ENCODE data around the gene PDHA2. TPM values are rescaled to one million over a fixed set of nuclear protein-coding genes. Genes with fewer than 3 reads are reported as not detected.

PDHA2 gene
- total and polyA plus RNA-seq, 2 of the 8 experiments (the other 6 are each of a cell fraction or from before 2014, with no cell fraction given): not detected

DNA sequence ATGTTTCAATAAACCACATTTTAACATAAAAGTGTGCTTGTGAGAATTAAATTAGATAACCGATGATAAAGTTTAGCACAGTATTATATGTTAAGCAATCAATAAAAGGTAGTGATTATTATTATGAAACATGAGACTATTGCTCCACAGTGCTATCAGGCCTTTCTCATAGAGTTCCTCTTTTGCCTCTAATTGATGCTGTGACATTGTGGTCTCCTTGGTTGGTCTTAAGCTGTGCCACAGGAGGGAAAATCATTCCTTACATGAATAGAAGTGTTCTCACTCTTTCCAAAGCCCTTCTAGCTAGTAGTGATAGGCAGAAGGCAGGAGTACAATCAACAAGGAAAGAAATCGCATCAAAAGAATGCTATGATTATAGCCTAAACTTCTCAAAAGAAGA is 9.2 kb upstream of the PDHA2 start:
- 98% methylated on average over 2 of the region's 2 CpGs; no CpG with 5 or more reads in 1 of the 2 experiments for WGBS, 2 experiments (ENCODE audit: extremely low coverage in 1 of 2, insufficient coverage in 1 of 2, insufficient read length in 1 of 2, insufficient replicate concordance in 2 of 2, low coverage in 1 of 2, low lambda C conversion rate in 2 of 2, missing lambda C conversion rate in 1 of 2)
- H3K4me1 ChIP-seq (replicated peaks in 1 of 4; ENCODE audit: control insufficient read depth in 3 of 4, insufficient read depth in 4 of 4, low read length in 3 of 4): no peaks in the 10 kb centered on the region
- POLR2A ChIA-PET (ENCODE audit: partially characterized antibody): no interaction called here
- H3K4me2 ChIP-seq (ENCODE audit: insufficient read depth in 1 of 2, low read depth in 2 of 2, low read length in 2 of 2): no peak overlapping the region
- H3K9me3 ChIP-seq (ENCODE audit: insufficient read depth in 2 of 2, low read depth in 1 of 2, low read length in 1 of 2): no peaks in the 10 kb centered on the region
- no peak overlapping the region for H2BK20ac ChIP-seq (ENCODE audit: low read length)
- H3K14ac ChIP-seq (ENCODE audit: insufficient read length): no peak overlapping the region
- H4K5ac ChIP-seq (ENCODE audit: insufficient read length, low read depth, low read length): no peak overlapping the region
- H2AFZ ChIP-seq (ENCODE audit: low read length): no peak overlapping the region
- no peaks in the 10 kb centered on the region for H4K20me1 ChIP-seq (replicated peaks in 1 of 2; ENCODE audit: control insufficient read depth in 1 of 2, insufficient read depth in 2 of 2, low read length in 2 of 2)
- no peak overlapping the region for H2BK12ac ChIP-seq (ENCODE audit: low read depth, low read length)
- H2AK5ac ChIP-seq (ENCODE audit: low read depth, low read length): no peak overlapping the region
- H3K27me3 ChIP-seq (replicated peaks in 1 of 4; ENCODE audit: control insufficient read depth in 3 of 4, extremely low read depth in 1 of 4, insufficient read depth in 3 of 4, low read length in 3 of 4): no peaks in the 10 kb centered on the region
- DNase-seq (ENCODE audit: low read depth in 1 of 2, low spot score in 2 of 2): no peak
- no peaks in the 10 kb centered on the region for H3K36me3 ChIP-seq (ENCODE audit: control insufficient read depth in 2 of 4, insufficient read depth in 4 of 4, low read length in 3 of 4)
- no peak overlapping the region for H3K9ac ChIP-seq (replicated peaks in 1 of 4; ENCODE audit: extremely low read depth in 1 of 4, low read depth in 3 of 4, low read length in 3 of 4)
- no peak overlapping the region for H3K4me3 ChIP-seq (ENCODE audit: extremely low read depth in 1 of 4, insufficient read depth in 2 of 4, low read depth in 3 of 4, low read length in 4 of 4)
- no peak overlapping the region for H3K23ac ChIP-seq (ENCODE audit: insufficient read length)
- CTCF ChIA-PET (ENCODE audit: partially characterized antibody): interaction anchor here (1.1 to 1.9 kb wide), 2 partner anchors 9 to 10 kb away, joined by 3 to 7 read pairs; partner anchors contain the start of gene PDHA2
- H4K8ac ChIP-seq (ENCODE audit: extremely low read depth, insufficient read depth, low read length): no peak overlapping the region
- H4K91ac ChIP-seq (replicated peaks; ENCODE audit: insufficient read length, low read length): no peak overlapping the region
- H2BK15ac ChIP-seq (ENCODE audit: low read length): no peak overlapping the region
- no peaks in the 10 kb centered on the region for H3K79me1 ChIP-seq (ENCODE audit: low read depth, low read length)
- H2BK120ac ChIP-seq (replicated peaks; ENCODE audit: low read depth, low read length): no peak overlapping the region
- no peak for FAIRE-seq
- no peaks in the 10 kb centered on the region for H3K79me2 ChIP-seq (ENCODE audit: control insufficient read depth in 1 of 2, insufficient read depth in 2 of 2, low read length in 2 of 2)
- TF ChIP-seq TAF1 (IDR thresholded peaks at IDR 0.05; ENCODE audit: low read depth, low read length) (no peak), CHD2 (IDR thresholded peaks at IDR 0.05; ENCODE audit: low read length) (no peak), CREB1 (IDR thresholded peaks at IDR 0.05) (no peak), JUND (IDR thresholded peaks at IDR 0.05; ENCODE audit: low read length) (no peak), SRF (IDR thresholded peaks at IDR 0.05; ENCODE audit: low read depth, low read length) (no peak), SAP30 (IDR thresholded peaks at IDR 0.05; ENCODE audit: insufficient read depth, insufficient replicate concordance, low read length) (no peak), RXRA (IDR thresholded peaks at IDR 0.05; ENCODE audit: insufficient read depth, low read depth, low read length) (no peak)
- H3K4ac ChIP-seq (replicated peaks; ENCODE audit: insufficient read length, low read depth, low read length): no peak overlapping the region
- no peaks in the 10 kb centered on the region for H3K23me2 ChIP-seq (ENCODE audit: low read depth, low read length)
- H3K27ac ChIP-seq (ENCODE audit: low read depth, low read length): no peak overlapping the region
- H3K56ac ChIP-seq (replicated peaks; ENCODE audit: insufficient read length, low read depth, low read length): no peak overlapping the region
- H3K18ac ChIP-seq (ENCODE audit: extremely low read depth, low read length): no peak overlapping the region
- H2BK5ac ChIP-seq (ENCODE audit: low read depth, low read length): no peak overlapping the region
